Activated T-cell treated with anti-CD3 and anti-CD28 coated beads, Interleukin-2, amount 50 U/mL, for 24 hours (primary cell): ENCODE measurements around the gene DOCK10.

Experiments used
- DNase-seq: peaks from one replicate; pipeline ENCODE4 v3.0.0-alpha.2; 2020
- H3K27ac Mint-ChIP-seq: 2 replicates; pipeline ENCODE4 v1.8.0; 2020; ENCODE audit warnings: mild to moderate bottlenecking, mixed read lengths
- H3K27me3 Mint-ChIP-seq: 2 replicates; pipeline ENCODE4 v1.8.0; 2020; ENCODE audit warnings: mixed read lengths
- H3K36me3 Mint-ChIP-seq: 2 replicates; pipeline ENCODE4 v1.8.0; 2020; ENCODE audit warnings: low read depth, mixed read lengths
- H3K4me1 Mint-ChIP-seq: 2 replicates; pipeline ENCODE4 v1.8.0; 2020; ENCODE audit warnings: low read depth, mixed read lengths
- H3K4me3 Mint-ChIP-seq: 2 replicates; pipeline ENCODE4 v1.8.0; 2020; ENCODE audit warnings: mild to moderate bottlenecking, moderate library complexity, mixed read lengths
- H3K9me3 Mint-ChIP-seq: 2 replicates; pipeline ENCODE4 v1.8.0; 2020; ENCODE audit warnings: mixed read lengths

Gene DOCK10

DNA sequence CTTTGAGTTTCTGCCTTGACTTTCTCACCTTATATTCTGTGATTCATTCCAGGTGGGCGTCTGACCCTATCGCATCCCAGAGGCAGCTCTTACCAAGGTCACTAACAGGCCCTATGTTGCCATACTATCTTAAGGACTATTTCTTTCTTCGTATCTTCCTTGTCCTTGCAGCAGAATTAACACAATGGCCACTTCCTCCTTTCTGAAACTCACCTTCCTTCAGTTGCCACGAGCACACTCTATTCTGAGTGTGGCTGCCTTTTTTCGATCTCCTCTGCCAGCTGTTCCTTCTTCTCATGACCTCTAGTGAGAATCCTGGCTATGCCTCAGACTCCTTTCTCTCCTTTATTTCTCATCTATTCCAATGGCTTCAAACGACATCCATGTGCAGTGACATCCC, 165.7 kb downstream of the DOCK10 start:
- Mint-ChIP-seq H3K36me3 (peaks cover 98% of the 10 kb centered on the region), H3K27me3 (no peaks in the 10 kb centered on the region), H3K4me3 (no peak overlapping the region), H3K4me1 (peaks cover 32% of the 10 kb centered on the region), H3K27ac (peak overlapping the region; percentile 65), H3K9me3 (peaks cover 1% of the 10 kb centered on the region)
- no peak for DNase-seq

DNA sequence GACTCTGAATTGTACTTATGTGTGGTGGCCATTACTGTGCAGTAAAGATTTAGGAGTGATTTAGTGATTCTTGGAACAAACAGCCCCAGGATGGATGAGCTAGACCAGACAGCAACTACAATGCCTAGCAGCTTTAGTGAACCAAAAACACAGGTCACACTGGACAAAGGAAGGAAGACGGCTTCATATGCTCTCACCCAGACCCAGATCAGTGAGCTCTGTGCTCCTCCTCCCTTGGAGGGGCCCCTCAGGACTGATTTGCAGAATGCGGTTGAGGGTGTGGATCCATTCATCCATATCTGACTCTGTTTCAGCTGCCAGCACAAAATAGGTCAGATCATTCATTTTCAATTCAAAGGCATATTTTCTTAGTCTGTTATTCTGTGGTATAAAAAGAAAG, 166.4 kb downstream of the DOCK10 start:
- peaks cover 36% of the 10 kb centered on the region for H3K4me1 Mint-ChIP-seq
- H3K27ac Mint-ChIP-seq = peak overlapping the region; percentile 65
- H3K36me3 Mint-ChIP-seq = peaks cover 98% of the 10 kb centered on the region

DNA sequence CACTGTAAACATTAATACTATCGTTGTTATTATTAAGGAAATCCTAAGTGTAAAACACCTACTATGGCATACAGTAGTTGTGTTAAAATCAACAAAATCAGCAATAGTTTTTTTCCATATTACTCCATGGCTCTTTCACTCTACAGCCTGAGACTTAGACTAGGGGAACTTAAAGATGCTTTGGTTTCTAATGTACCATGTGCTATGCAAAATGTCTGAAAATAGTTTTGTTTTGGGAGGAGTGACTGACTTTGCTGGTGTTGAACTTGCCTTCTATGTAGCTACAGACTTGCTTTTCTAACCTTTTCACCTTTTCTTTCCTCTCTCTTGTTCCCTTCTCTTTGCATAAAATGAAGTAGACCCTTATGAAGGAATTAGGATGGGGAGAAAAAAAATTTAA, 167.1 kb downstream of the DOCK10 start:
- H3K27me3 Mint-ChIP-seq = no peaks in the 10 kb centered on the region
- H3K27ac Mint-ChIP-seq = peak overlapping the region; percentile 78
- H3K4me3 Mint-ChIP-seq = no peak overlapping the region
- DNase-seq = no peak
- H3K9me3 Mint-ChIP-seq = peaks cover 11% of the 10 kb centered on the region
- H3K36me3 Mint-ChIP-seq = peaks cover 98% of the 10 kb centered on the region
- peaks cover 38% of the 10 kb centered on the region for H3K4me1 Mint-ChIP-seq

More for the DNA sequence above, 166.4 kb downstream of the DOCK10 start:
- Mint-ChIP-seq H3K9me3 (peaks cover 7% of the 10 kb centered on the region), H3K27me3 (no peaks in the 10 kb centered on the region), H3K4me3 (no peak overlapping the region)
- no peak for DNase-seq

DNA sequence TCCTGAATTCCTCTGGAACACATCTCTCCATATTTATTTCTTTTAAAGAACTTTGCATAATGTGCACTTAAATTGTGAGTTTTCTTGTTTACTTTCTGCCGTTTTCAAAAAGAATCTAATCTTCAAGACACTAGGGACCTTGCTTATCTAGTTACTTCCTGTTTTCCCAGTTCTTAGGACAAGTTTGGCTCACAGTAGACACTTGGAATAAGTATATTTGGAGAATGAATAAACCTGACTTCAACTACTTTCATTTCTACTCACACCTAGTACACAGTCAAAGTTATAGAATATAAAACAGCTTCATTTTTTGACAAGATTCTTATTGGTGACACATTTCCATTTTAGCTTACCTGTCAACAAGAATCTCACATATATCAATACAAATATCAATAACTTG, 170.5 kb downstream of the DOCK10 start:
- Mint-ChIP-seq H3K27me3 (no peaks in the 10 kb centered on the region), H3K27ac (peak overlapping the region; percentile 23), H3K9me3 (peaks cover 13% of the 10 kb centered on the region), H3K4me1 (peaks cover 38% of the 10 kb centered on the region), H3K4me3 (no peak overlapping the region), H3K36me3 (peaks cover 96% of the 10 kb centered on the region)
- DNase-seq = no peak

DNA sequence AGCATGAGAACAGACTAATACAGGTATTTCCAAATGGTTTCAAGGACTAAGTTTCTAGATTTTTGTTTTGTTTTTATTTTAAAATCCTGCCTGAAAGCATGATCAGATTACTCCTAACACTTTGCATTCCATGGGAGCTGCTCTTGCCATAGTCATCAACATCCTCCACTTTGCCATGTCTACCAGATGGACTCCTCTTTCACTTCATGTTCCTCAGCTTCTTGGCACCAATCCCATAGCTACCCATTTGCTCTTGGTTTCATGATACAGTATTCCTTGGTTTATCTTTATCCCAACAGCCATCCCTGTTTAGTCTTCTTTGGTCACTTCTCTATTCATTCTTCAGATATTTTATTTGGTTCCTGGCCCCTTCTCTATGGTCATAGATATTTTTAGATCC, 171.9 kb downstream of the DOCK10 start:
- Mint-ChIP-seq H3K4me3 (no peak overlapping the region), H3K27me3 (no peaks in the 10 kb centered on the region), H3K27ac (peak overlapping the region; percentile 85), H3K36me3 (peaks cover 95% of the 10 kb centered on the region), H3K9me3 (peaks cover 13% of the 10 kb centered on the region), H3K4me1 (peaks cover 27% of the 10 kb centered on the region)
- DNase-seq = no peak

DNA sequence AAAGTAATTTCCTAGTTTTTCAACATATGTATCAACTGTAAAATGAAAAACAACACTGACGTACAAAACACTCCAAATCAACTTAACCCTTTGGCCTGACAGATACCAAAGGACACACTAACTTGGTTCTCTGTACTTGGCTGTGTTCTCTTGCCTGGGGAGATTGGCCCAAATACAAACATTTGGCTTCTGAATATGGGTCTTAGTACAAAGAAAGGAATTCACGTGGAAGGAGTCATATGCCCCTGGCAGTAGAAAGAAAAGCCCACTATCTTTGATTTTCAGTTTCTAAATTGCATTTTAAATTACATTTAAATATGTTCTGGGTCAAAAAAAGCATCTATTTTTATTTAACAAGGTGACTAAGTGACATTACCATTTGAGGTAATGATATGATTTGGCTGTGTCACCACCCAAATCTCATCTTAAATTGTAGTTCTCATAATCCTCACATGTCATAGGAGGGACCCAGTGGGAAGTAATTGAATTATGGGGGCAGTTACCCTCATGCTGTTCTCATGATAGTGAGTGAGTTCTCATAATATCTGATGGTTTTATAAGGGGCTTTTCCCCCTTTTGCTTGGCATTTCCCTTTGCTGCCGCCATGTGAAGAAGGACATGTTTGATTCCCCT, 172.6 kb downstream of the DOCK10 start:
- Mint-ChIP-seq H3K36me3 (peaks cover 95% of the 10 kb centered on the region), H3K9me3 (peaks cover 13% of the 10 kb centered on the region), H3K27me3 (no peaks in the 10 kb centered on the region), H3K4me3 (no peak overlapping the region), H3K4me1 (peaks cover 24% of the 10 kb centered on the region), H3K27ac (peak overlapping the region; percentile 85)
- DNase-seq = no peak

DNA sequence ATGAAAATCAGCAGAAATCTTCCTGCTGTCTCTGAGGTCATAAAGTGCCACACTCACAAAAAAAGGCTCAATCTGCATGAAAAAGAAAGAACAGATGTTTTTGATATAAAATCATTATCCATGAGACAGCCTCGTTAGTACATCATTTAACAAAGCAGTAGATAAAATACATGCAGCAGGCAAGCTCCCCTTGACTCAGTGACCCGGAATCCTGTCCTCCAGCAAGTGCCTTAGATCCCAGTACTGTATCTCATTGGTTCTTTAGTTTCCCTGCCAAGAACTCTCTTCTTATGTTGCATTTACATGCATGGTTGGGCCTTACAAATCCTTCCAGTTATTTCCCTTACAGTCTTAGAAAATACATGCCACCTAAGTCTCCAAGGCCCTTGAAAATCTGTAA, 177.3 kb downstream of the DOCK10 start:
- Mint-ChIP-seq H3K36me3 (peaks cover 91% of the 10 kb centered on the region), H3K4me1 (peaks cover 9% of the 10 kb centered on the region), H3K27me3 (no peaks in the 10 kb centered on the region), H3K4me3 (no peak overlapping the region), H3K27ac (peak overlapping the region; percentile 5), H3K9me3 (peaks cover under 1% of the 10 kb centered on the region)
- no peak for DNase-seq

DNA sequence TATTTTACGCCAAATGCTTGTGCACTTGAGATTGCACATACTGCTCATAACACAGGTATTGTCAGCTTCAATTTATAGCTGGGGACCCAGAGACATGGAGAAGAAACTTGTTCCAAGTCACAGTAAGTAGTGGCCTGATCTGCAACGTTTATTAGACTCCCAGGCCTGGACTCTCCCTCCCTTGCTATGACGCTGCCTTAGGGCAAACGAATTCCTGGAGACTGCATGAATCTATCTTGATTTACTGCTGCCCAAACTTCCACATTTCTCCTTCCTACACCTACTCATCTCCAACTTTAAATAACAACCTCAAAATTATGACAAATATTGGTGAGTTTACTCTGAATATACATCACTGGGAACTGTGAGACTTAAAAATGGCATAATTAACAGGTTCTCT, 181.0 kb downstream of the DOCK10 start:
- no peak for DNase-seq
- Mint-ChIP-seq H3K36me3 (peaks cover 91% of the 10 kb centered on the region), H3K27ac (peak overlapping the region; percentile 61), H3K4me3 (no peak overlapping the region), H3K27me3 (no peaks in the 10 kb centered on the region), H3K4me1 (peaks cover 2% of the 10 kb centered on the region), H3K9me3 (no peaks in the 10 kb centered on the region)

DNA sequence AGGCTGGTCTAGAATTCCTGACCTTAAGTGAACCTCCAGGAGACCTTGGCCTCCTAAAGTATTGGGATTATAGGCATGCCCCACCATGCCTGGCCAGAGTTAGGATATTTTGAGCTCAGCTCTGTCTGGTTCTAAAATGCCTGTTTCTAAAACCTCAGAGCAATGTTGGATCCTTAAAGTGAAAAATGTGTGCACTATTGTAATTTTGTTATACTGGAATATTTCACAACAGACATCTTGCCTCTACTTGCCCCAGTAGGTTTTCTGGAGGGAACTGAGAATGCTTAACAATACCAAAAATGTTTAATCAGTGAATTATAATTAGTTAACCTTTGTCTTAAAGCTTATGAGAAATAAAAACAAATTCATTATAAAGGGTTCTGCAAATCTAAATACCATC, 181.5 kb downstream of the DOCK10 start:
- Mint-ChIP-seq H3K4me3 (no peak overlapping the region), H3K27ac (peak overlapping the region; percentile 33), H3K27me3 (no peaks in the 10 kb centered on the region), H3K36me3 (peaks cover 91% of the 10 kb centered on the region), H3K4me1 (peaks cover 2% of the 10 kb centered on the region), H3K9me3 (no peaks in the 10 kb centered on the region)
- DNase-seq = no peak

DNA sequence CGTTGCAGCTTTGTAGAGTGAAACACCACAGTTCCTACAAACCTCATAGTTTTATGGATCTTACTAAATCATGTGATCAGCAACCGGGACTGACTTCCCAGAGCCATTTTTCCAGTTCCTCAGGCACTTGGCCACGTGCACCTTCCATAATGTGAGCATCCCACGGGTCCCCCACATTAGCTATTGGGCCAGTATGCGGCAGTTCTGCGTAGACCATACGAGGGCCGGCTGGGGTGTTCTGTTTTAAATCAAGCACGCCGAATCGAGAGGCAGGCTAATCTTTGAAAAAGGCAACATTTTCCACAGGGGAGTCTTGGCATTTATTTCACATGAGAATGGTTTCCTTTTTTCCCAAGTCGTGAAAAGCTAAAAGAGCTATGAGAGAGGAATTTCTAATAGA, 190.5 kb downstream of the DOCK10 start:
- peaks cover 97% of the 10 kb centered on the region for H3K36me3 Mint-ChIP-seq
- no peak overlapping the region for H3K4me3 Mint-ChIP-seq
- H3K27me3 Mint-ChIP-seq = no peaks in the 10 kb centered on the region
- no peak for DNase-seq
- H3K4me1 Mint-ChIP-seq = peaks cover 21% of the 10 kb centered on the region
- no peaks in the 10 kb centered on the region for H3K9me3 Mint-ChIP-seq
- H3K27ac Mint-ChIP-seq = peak overlapping the region; percentile 22

DNA sequence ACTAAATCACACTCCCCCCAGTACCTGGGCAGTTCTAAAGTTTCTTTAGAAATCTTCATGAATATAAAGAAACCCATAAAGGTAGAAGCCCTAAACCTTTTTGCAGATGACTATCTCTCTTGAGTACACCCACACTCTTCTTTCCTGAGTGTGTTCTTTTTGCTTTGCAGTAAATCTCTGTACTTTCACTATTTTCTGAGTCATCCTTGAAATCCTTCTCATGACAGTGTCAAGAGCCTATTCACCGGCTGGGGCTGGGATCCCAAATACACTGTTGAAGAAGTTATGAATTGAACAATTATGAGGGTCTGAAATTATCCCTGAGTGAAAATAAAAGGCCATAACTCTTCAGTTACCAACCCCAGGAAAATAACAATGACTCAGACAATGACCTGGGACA, 192.2 kb downstream of the DOCK10 start:
- H3K36me3 Mint-ChIP-seq = peaks cover 97% of the 10 kb centered on the region
- no peak for DNase-seq
- no peak overlapping the region for H3K4me3 Mint-ChIP-seq

DNA sequence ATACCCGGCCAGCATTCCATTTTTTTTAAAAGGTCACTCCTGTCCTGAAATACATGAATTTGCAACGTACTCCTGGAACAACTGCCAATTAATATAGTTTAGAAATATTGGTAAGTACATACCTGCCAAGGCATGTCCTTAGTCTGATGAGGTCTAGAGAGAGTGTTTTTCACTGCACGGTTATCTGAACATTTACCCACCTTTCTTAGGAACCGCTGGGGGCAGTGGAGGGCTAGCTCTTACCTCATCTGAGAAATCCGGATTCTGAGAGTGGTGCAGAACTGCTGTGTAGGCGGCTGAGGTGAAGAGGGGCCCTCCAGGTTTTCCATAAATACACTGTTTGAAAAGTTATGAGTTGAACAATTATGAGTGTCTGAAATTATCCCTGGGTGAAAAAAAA, 193.0 kb downstream of the DOCK10 start:
- no peaks in the 10 kb centered on the region for H3K9me3 Mint-ChIP-seq
- H3K4me3 Mint-ChIP-seq = no peak overlapping the region
- peaks cover 24% of the 10 kb centered on the region for H3K4me1 Mint-ChIP-seq
- peak overlapping the region; percentile 60 for H3K27ac Mint-ChIP-seq
- no peak for DNase-seq
- no peaks in the 10 kb centered on the region for H3K27me3 Mint-ChIP-seq
- H3K36me3 Mint-ChIP-seq = peaks cover 97% of the 10 kb centered on the region

More for the DNA sequence above, 192.2 kb downstream of the DOCK10 start:
- Mint-ChIP-seq H3K27me3 (no peaks in the 10 kb centered on the region), H3K27ac (peak overlapping the region; percentile 61), H3K4me1 (peaks cover 21% of the 10 kb centered on the region), H3K9me3 (no peaks in the 10 kb centered on the region)

DNA sequence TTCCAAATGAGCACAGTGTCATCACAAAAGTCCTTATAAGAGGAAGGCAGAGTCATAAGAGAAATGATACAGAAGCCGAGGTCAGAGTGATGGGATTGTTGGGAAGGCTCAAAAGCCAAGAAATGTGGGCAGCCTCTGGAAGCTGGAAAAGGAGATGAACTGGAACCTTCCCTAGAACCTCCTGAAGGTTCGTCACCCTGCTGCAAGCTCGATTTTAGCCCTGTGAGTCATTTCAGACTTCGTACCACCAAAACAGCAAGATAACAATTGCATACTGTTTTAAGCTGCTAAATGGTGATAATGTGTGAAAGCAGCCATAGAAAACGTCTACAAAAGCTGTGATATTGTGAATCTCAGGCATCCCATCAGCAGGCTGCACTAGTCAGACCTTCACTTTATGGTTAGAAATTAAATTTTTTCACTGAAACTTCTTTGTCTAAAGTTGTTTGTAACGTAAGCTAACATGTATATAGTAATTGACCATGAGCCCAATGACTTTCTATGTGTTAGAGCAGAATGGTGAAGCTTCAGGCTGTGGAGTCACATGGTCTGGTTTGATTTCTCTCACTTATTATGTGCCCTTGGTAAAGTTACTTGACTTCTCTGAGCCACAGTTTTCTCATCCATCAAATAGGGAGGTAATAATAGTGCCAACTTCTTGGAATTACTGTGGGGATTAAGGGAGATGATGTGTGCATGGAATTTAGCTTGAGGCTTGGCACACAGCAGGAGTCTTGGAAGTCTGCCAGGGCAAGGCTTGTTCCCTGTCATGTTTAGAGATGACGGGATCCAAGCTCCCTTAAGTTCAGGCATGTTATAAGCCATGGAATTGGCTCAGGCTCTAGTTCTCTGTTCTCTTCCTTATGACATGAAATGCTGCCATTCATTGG, 194.1 kb downstream of the DOCK10 start:
- no peaks in the 10 kb centered on the region for H3K27me3 Mint-ChIP-seq
- no peaks in the 10 kb centered on the region for H3K9me3 Mint-ChIP-seq
- peak overlapping the region; percentile 31 for H3K27ac Mint-ChIP-seq
- no peak overlapping the region for H3K4me3 Mint-ChIP-seq
- DNase-seq = no peak
- peaks cover 99% of the 10 kb centered on the region for H3K36me3 Mint-ChIP-seq
- peaks cover 24% of the 10 kb centered on the region for H3K4me1 Mint-ChIP-seq

DNA sequence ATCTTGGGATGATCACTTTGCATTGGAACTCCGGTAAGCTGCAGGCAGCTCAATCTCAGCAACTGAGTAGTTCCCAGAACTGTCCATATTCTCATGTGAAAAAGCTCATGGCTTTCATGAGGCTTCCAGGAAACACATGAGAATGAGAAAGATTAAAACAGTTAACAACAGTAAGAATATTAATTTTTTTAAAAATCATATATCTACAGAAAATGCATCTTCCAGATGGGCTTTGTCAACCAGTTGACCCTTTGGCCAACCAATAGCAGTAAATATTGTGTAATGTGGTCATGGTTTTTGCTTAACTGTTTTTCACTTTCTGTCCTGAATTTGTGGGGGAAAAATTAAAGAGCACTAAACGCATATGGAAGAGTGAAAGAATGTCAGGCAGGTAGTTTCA, 194.9 kb downstream of the DOCK10 start:
- H3K9me3 Mint-ChIP-seq = no peaks in the 10 kb centered on the region
- no peak for DNase-seq
- no peaks in the 10 kb centered on the region for H3K27me3 Mint-ChIP-seq
- H3K27ac Mint-ChIP-seq = peak overlapping the region; percentile 31
- peaks cover 24% of the 10 kb centered on the region for H3K4me1 Mint-ChIP-seq
- no peak overlapping the region for H3K4me3 Mint-ChIP-seq
- peaks cover 99% of the 10 kb centered on the region for H3K36me3 Mint-ChIP-seq

DNA sequence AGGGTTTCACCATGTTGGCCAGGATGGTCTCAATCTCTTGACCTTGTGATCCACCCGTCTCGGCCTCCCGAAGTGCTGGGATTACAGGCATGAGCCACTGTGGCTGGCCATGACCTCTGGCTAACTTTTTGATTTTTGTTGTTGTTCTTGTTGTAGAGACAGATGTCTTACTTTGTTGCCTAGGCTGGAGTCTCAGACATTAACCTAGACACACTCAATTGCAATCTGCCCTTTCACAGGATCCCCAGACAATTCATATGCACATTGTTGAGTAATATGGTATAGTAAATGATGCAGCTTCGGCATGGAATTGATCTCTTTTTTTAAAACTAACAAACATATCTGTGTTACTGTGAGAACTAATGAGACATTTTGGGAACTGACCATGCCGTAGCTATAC, 195.6 kb downstream of the DOCK10 start:
- H3K9me3 Mint-ChIP-seq = no peaks in the 10 kb centered on the region
- H3K27me3 Mint-ChIP-seq = no peaks in the 10 kb centered on the region
- no peak overlapping the region for H3K27ac Mint-ChIP-seq
- H3K36me3 Mint-ChIP-seq = peaks cover 99% of the 10 kb centered on the region
- H3K4me1 Mint-ChIP-seq = peaks cover 24% of the 10 kb centered on the region
- DNase-seq = no peak
- no peak overlapping the region for H3K4me3 Mint-ChIP-seq
